Osteoblast (primary cell): ENCODE measurements around the gene ENPP5. TPM values are rescaled to one million over a fixed set of nuclear protein-coding genes. Genes with fewer than 3 reads are reported as not detected.
"Not testable (repeated sequence)": the region's sequence is repeated elsewhere in the genome, so short reads cannot be mapped to it uniquely, and the experiment has no call there.

Experiments
- DNase-seq: peaks from one replicate; pipeline ENCODE4 v3.0.0; 2011; ENCODE audit warnings: low spot score, mixed read lengths; ENCODE audit not compliant: insufficient read length; ENCODE audit errors: missing footprints
- H2AFZ ChIP-seq: 2 replicates; pipeline ENCODE4 v1.6.0; 2011; ENCODE audit warnings: mild to moderate bottlenecking, low read length
- H3K27ac ChIP-seq: 2 replicates; pipeline ENCODE4 v1.5.1; 2011; ENCODE audit warnings: mild to moderate bottlenecking, low read depth, low read length, moderate library complexity
- H3K27me3 ChIP-seq: 2 replicates; pipeline ENCODE4 v1.6.0; 2012; ENCODE audit warnings: mild to moderate bottlenecking, control low read depth, inconsistent platforms, low read length, moderate library complexity; ENCODE audit not compliant: insufficient read depth
- H3K36me3 ChIP-seq: 2 replicates; pipeline ENCODE4 v1.5.1; 2011; ENCODE audit warnings: mild to moderate bottlenecking, low read length, control low read depth, moderate library complexity; ENCODE audit not compliant: insufficient read depth
- H3K4me1 ChIP-seq: 2 replicates; pipeline ENCODE4 v1.5.1; 2011; ENCODE audit warnings: mild to moderate bottlenecking, low read length, control low read depth, moderate library complexity; ENCODE audit not compliant: insufficient read depth
- H3K4me2 ChIP-seq: 2 replicates; pipeline ENCODE4 v1.6.0; 2011; ENCODE audit warnings: mild to moderate bottlenecking, low read length; ENCODE audit not compliant: insufficient read depth
- H3K4me3 ChIP-seq: fragments of 200-600 bp; sonication (generic); 3 replicates; pipeline ENCODE4 v1.5.1; 2012; ENCODE audit warnings: mild to moderate bottlenecking, low read length, inconsistent platforms; ENCODE audit not compliant: insufficient read depth
- H3K79me2 ChIP-seq: 2 replicates; pipeline ENCODE4 v1.6.0; 2012; ENCODE audit warnings: mild to moderate bottlenecking, low read length, control low read depth, inconsistent platforms; ENCODE audit not compliant: insufficient read depth
- H3K9me3 ChIP-seq: 2 replicates; pipeline ENCODE4 v1.5.1; 2011; ENCODE audit warnings: low read depth, low read length, control low read depth
- H4K20me1 ChIP-seq: 2 replicates; pipeline ENCODE4 v1.6.0; 2012; ENCODE audit warnings: mild to moderate bottlenecking, low read length, control low read depth; ENCODE audit not compliant: insufficient read depth
- CTCF ChIP-seq: IDR thresholded peaks from 2 replicates; pipeline ENCODE4 v1.5.1; 2011; ENCODE audit warnings: mild to moderate bottlenecking, low read depth, low read length, moderate library complexity; ENCODE audit errors: extremely low read depth
- total RNA-seq: library from RNA; depleted of rRNA; stranded (reverse); fragments of >200 nt; gene quantifications from 2 replicates; pipeline ENCODE4 v1.2.3, GENCODE V29; 2012

ENPP5 gene
- total RNA-seq, 1 donor: 2.5 TPM

GRCh38 chr6:46135176-46135575 is 35.6 kb downstream of the ENPP5 start:
- H3K4me2 ChIP-seq: no peak overlapping the region
- H3K27me3 ChIP-seq: peaks cover 3% of the 10 kb centered on the region
- TF ChIP-seq CTCF: no peak
- H2AFZ ChIP-seq: no peak overlapping the region
- no peaks in the 10 kb centered on the region for H3K4me1 ChIP-seq
- no peak for DNase-seq
- H3K36me3 ChIP-seq: no peaks in the 10 kb centered on the region
- H4K20me1 ChIP-seq: no peaks in the 10 kb centered on the region
- H3K79me2 ChIP-seq: no peaks in the 10 kb centered on the region
- H3K4me3 ChIP-seq: no peak overlapping the region
- no peaks in the 10 kb centered on the region for H3K9me3 ChIP-seq
- no peak overlapping the region for H3K27ac ChIP-seq

- Histone ChIP-seq H3K4me3 (no peak overlapping the region), H4K20me1 (no peaks in the 10 kb centered on the region), H3K27ac (no peak overlapping the region), H3K4me1 (no peaks in the 10 kb centered on the region), H3K36me3 (no peaks in the 10 kb centered on the region), H3K27me3 (peaks cover 7% of the 10 kb centered on the region), H3K9me3 (no peaks in the 10 kb centered on the region), H3K79me2 (no peaks in the 10 kb centered on the region), H3K4me2 (no peak overlapping the region), H2AFZ (no peak overlapping the region)
- TF ChIP-seq CTCF: no peak
- no peak for DNase-seq
These were observed 36.6 kb downstream of the ENPP5 start for GRCh38 chr6:46134216-46134615.

- H2AFZ ChIP-seq, H3K79me2 ChIP-seq, H3K4me1 ChIP-seq, H3K27ac ChIP-seq, H3K4me2 ChIP-seq, H4K20me1 ChIP-seq, H3K9me3 ChIP-seq, H3K4me3 ChIP-seq, H3K36me3 ChIP-seq, DNase-seq: not testable (repeated sequence)
- H3K27me3 ChIP-seq: peaks cover 25% of the 10 kb centered on the region
These were observed 39.5 kb downstream of the ENPP5 start for GRCh38 chr6:46131291-46131690.

GRCh38 chr6:46130666-46131065 is 40.1 kb downstream of the ENPP5 start:
- Histone ChIP-seq H2AFZ (no peak overlapping the region), H3K4me2 (peak overlapping the region; percentile 52), H3K27me3 (peaks cover 25% of the 10 kb centered on the region), H3K27ac (no peak overlapping the region), H3K4me3 (no peak overlapping the region), H3K36me3 (no peaks in the 10 kb centered on the region), H3K4me1 (no peaks in the 10 kb centered on the region), H4K20me1 (no peaks in the 10 kb centered on the region), H3K79me2 (no peaks in the 10 kb centered on the region), H3K9me3 (no peaks in the 10 kb centered on the region)
- no peak for DNase-seq
- TF ChIP-seq CTCF: no peak
